Tibial nerve (tissue), 4 donors: Measurements from ENCODE around the gene GGPS1. TPM values are rescaled to one million over a fixed set of nuclear protein-coding genes. Genes with fewer than 3 reads are reported as not detected.
"Not testable (repeated sequence)": the region's sequence is repeated elsewhere in the genome, so short reads cannot be mapped to it uniquely, and the experiment has no call there.

Experiments
- DNase-seq, 2 donors: peaks; one replicate each; pipeline ENCODE4 v3.0.0-alpha.2; 2019; ENCODE audit warnings: low spot score in 2 of 2
- H3K27ac ChIP-seq, 4 donors: fragments of 200-600 bp; sonication (generic) in 3 of 4; one replicate each; pipeline ENCODE4 v1.5.1; 2017 to 2019; ENCODE audit warnings: mild to moderate bottlenecking in 1 of 4
- H3K27me3 ChIP-seq, 2 donors: fragments of 200-600 bp; sonication (generic) in 1 of 2; one replicate each; pipeline versions ENCODE4 v1.5.1 to v1.6.0; 2017 to 2019
- H3K36me3 ChIP-seq, 3 donors: fragments of 200-600 bp; sonication (generic); one replicate each; pipeline ENCODE4 v1.5.1; 2018 to 2019
- H3K4me1 ChIP-seq, 4 donors: fragments of 200-600 bp; sonication (generic) in 3 of 4; one replicate each; pipeline ENCODE4 v1.5.1; 2017 to 2019
- H3K4me3 ChIP-seq, 4 donors: fragments of 200-600 bp; sonication (generic) in 3 of 4; one replicate each; pipeline ENCODE4 v1.5.1; 2017 to 2019; ENCODE audit warnings: mild to moderate bottlenecking in 1 of 4, moderate library complexity in 1 of 4
- H3K9me3 ChIP-seq, 4 donors: fragments of 200-600 bp; sonication (generic) in 3 of 4; one replicate each; pipeline ENCODE4 v1.5.1; 2017 to 2019
- EP300 ChIP-seq, 2 donors: sonication (generic); formaldehyde crosslinking; IDR thresholded peaks; one replicate each; pipeline ENCODE4 v1.6.1; 2017; ENCODE audit warnings: antibody characterized with exemption in 2 of 2, mild to moderate bottlenecking in 1 of 2
- POLR2A ChIP-seq, 2 donors: fragments of 450-650 bp; IDR thresholded peaks; one replicate each; pipeline ENCODE4 v1.6.1; 2017; ENCODE audit warnings: antibody characterized with exemption in 2 of 2, mild to moderate bottlenecking in 2 of 2, moderate library complexity in 2 of 2
- WGBS, 2 donors: methylation state at CpG; one replicate each; pipeline ENCODE4 v1.1.5; 2018; 5-methylcytosine and 5-hydroxymethylcytosine counted together
- total RNA-seq, 4 donors: library from RNA; depleted of rRNA; stranded (reverse); fragments of >200 nt; gene quantifications; one replicate each; pipeline ENCODE4 v1.1.0, GENCODE V29; 2016
- TF ChIP-seq, protein P1 (sequence below), 5 experiments: fragments of 200-600 bp in 3 of 5; fragments of 450-650 bp in 2 of 5; sonication (generic) in 3 of 5; IDR thresholded peaks; one replicate each; pipeline ENCODE4 v1.5.1; 2016 to 2019; ENCODE audit warnings: antibody characterized with exemption in 5 of 5, mild to moderate bottlenecking in 3 of 5, moderate library complexity in 2 of 5

The GGPS1 gene
- total RNA-seq, 4 donors from 2014 or later, result 12.9 to 26.2 (median 15.7) TPM

- no peak overlapping the region for H3K4me3 ChIP-seq
- no peak overlapping the region for H3K27ac ChIP-seq
- no peaks in the 10 kb centered on the region for H3K4me1 ChIP-seq
- no peaks in the 10 kb centered on the region for H3K9me3 ChIP-seq
- no peak for TF ChIP-seq POLR2A (IDR thresholded peaks at IDR 0.05)
- DNase-seq, result no peak
- H3K36me3 ChIP-seq, result peaks cover 0 to 62% (median 0%) of the 10 kb centered on the region in 3 donors
- H3K27me3 ChIP-seq, result no peaks in the 10 kb centered on the region
- WGBS, 2 donors, result 90 to 94% methylated on average over 5 of the region's 5 CpGs
Observed at GRCh38 chr1:235343726-235344125, 15.4 kb downstream of the GGPS1 start.

DNA sequence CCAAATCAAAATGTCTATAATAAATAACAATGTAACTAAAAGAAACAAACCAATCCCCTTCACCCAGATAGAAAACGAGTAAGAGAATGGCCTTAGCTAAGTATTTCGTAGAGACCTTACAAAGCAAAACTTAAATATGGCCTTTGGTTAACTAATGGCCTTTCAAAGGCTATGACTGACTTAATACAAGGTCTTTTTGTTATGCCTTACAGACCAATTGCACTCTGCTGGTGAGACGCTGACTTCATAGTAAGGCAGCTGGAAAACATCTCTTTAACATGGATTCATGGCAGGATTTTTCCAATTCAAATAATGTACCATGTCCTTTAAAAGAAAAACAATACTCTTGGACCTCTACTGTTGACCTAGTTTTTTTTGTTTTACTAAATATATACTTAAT is 23.1 kb downstream of the GGPS1 start:
- Histone ChIP-seq H3K36me3 (peaks cover 0 to 6% (median 0%) of the 10 kb centered on the region in 3 donors), H3K4me1 (no peaks in the 10 kb centered on the region), H3K9me3 (no peaks in the 10 kb centered on the region), H3K27me3 (no peaks in the 10 kb centered on the region), H3K27ac (no peak overlapping the region), H3K4me3 (no peak overlapping the region)
- no peak for TF ChIP-seq POLR2A (IDR thresholded peaks at IDR 0.05)
- TF ChIP-seq, protein P1, sequence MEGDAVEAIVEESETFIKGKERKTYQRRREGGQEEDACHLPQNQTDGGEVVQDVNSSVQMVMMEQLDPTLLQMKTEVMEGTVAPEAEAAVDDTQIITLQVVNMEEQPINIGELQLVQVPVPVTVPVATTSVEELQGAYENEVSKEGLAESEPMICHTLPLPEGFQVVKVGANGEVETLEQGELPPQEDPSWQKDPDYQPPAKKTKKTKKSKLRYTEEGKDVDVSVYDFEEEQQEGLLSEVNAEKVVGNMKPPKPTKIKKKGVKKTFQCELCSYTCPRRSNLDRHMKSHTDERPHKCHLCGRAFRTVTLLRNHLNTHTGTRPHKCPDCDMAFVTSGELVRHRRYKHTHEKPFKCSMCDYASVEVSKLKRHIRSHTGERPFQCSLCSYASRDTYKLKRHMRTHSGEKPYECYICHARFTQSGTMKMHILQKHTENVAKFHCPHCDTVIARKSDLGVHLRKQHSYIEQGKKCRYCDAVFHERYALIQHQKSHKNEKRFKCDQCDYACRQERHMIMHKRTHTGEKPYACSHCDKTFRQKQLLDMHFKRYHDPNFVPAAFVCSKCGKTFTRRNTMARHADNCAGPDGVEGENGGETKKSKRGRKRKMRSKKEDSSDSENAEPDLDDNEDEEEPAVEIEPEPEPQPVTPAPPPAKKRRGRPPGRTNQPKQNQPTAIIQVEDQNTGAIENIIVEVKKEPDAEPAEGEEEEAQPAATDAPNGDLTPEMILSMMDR (IDR thresholded peaks at IDR 0.05), result no peak
- TF ChIP-seq EP300 (IDR thresholded peaks at IDR 0.05), result no peak
- DNase-seq, result no peak
- 54 to 61% methylated on average over 3 of the region's 3 CpGs for whole genome bisulfite sequencing, 2 donors

DNA sequence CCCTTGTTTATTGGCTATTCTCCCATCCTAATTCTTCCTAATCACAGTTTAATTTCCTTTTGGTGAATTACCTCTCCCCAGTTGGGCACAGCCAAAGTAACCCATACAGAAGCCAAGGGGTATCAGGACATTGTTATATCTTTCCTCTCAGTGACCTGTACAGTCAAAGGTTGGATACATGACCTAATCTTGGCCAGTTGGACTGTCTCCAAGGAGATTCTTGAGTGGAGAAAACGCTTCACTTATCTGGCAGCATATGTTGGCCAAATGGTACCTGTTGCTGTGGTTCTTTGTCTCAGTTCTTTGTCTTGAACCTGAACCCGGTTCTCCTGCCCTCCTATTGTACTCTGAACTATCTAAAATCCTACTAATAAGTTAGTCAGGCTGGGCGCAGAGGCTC is 23.5 kb downstream of the GGPS1 start:
- H3K4me1 ChIP-seq, result no peaks in the 10 kb centered on the region
- no peak for DNase-seq
- TF ChIP-seq POLR2A (IDR thresholded peaks at IDR 0.05), result no peak
- TF ChIP-seq, protein P1 (IDR thresholded peaks at IDR 0.05), result no peak
- H3K9me3 ChIP-seq, result no peaks in the 10 kb centered on the region
- H3K27ac ChIP-seq, result no peak overlapping the region
- H3K36me3 ChIP-seq, result peaks cover 0 to 1% (median 0%) of the 10 kb centered on the region in 3 donors
- H3K27me3 ChIP-seq, result no peaks in the 10 kb centered on the region
- H3K4me3 ChIP-seq, result no peak overlapping the region
- 56 to 60% methylated on average over 3 of the region's 3 CpGs for WGBS, 2 donors

DNA sequence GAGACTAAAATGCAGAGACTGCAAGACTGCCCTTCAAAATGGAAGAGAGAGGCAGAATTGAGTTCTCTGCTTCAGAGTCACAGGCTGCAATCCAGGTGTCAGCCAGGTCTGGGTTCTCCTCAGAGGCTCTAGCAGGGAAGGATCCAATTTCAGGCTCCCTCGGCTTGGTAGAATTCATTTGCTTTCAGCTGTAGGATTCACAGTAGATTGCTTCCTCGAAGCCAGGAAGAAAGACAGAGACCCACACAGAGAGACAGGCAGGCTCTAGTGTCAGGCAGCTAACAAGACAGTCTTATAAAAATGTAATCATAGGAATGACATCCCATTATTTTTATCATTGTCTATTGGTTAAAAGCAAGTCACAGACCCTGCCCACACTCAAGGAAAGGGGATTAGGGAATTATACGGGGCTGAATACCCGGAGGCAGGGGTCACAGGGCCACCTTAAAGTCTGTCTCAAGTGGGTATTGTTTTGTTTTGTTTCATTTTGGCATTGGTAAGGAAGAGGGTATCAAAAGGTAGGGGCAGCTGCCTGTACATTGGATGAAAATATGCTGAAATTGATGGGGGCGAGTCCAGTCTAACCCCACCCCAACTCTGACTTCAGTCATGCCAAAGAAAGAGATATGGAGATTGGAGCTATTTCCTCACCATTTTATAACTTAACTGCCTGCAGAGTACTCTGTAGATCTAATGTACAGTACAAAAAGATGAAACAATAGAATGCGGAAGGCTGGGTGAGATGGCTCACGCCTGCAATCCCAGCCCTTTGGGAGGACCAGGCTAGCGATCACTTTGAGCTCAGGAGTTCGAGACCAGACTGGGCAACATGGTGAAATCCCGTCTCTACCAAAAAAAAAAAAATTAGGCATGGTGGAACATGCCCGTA is 29.4 kb downstream of the GGPS1 start:
- WGBS, 2 donors, result 61 to 67% methylated on average over 11 of the region's 11 CpGs
- TF ChIP-seq, protein P1 (IDR thresholded peaks at IDR 0.05), result no peak
- TF ChIP-seq POLR2A (IDR thresholded peaks at IDR 0.05) (no peak), EP300 (IDR thresholded peaks at IDR 0.05) (no peak)
- Histone ChIP-seq H3K27ac (no peak overlapping the region), H3K4me1 (no peaks in the 10 kb centered on the region), H3K4me3 (no peak overlapping the region), H3K36me3 (no peaks in the 10 kb centered on the region), H3K9me3 (no peaks in the 10 kb centered on the region), H3K27me3 (no peaks in the 10 kb centered on the region)
- no peak for DNase-seq

GRCh38 chr1:235358899-235359298 is 30.5 kb downstream of the GGPS1 start:
- Histone ChIP-seq H3K36me3 (no peaks in the 10 kb centered on the region), H3K27ac (no peak overlapping the region), H3K9me3 (no peaks in the 10 kb centered on the region), H3K27me3 (no peaks in the 10 kb centered on the region), H3K4me3 (no peak overlapping the region), H3K4me1 (no peaks in the 10 kb centered on the region)
- DNase-seq, result no peak
- WGBS, 2 donors, result 84 to 86% methylated on average over 3 of the region's 3 CpGs
- TF ChIP-seq, protein P1 (IDR thresholded peaks at IDR 0.05), result no peak
- TF ChIP-seq POLR2A (IDR thresholded peaks at IDR 0.05) (no peak), EP300 (IDR thresholded peaks at IDR 0.05) (no peak)

GRCh38 chr1:235364189-235364588 is 35.8 kb downstream of the GGPS1 start:
- WGBS, 2 donors, result 90 to 96% methylated on average over 9 of the region's 9 CpGs
- DNase-seq, H3K27me3 ChIP-seq, H3K27ac ChIP-seq, H3K36me3 ChIP-seq, H3K9me3 ChIP-seq, H3K4me3 ChIP-seq: not testable (repeated sequence)
- peaks cover 0 to 14% (median 5%) of the 10 kb centered on the region in 4 donors for H3K4me1 ChIP-seq
